ENCODE measurements around the gene MICU1.

The MICU1 gene

GRCh38 chr10:72630144-72630543 is 4.3 kb upstream of the MICU1 start:
- DNase-seq (ENCODE audit: low read depth in 2 of 3, low spot score in 1 of 3) = no peak

GRCh38 chr10:72626444-72626754 is 520 bp upstream of the MICU1 start:
- DNase-seq (ENCODE audit: low read depth in 2 of 3, low spot score in 1 of 3) = no peak

- DNase-seq (ENCODE audit: low read depth in 2 of 3, low spot score in 1 of 3) = no peak
Observed at GRCh38 chr10:72625276-72625607, 637 bp downstream of the MICU1 start.

- DNase-seq (ENCODE audit: low read depth in 2 of 3, low spot score in 1 of 3) = no peak
Observed at GRCh38 chr10:72622271-72622670, 3.6 kb downstream of the MICU1 start.

GRCh38 chr10:72616716-72617115 is 9.2 kb downstream of the MICU1 start:
- DNase-seq (ENCODE audit: low read depth in 2 of 3, low spot score in 1 of 3) = no peak

- no peak for DNase-seq (ENCODE audit: low read depth in 2 of 3, low spot score in 1 of 3)
Observed at GRCh38 chr10:72615970-72616369, 9.9 kb downstream of the MICU1 start.

- no peak for DNase-seq (ENCODE audit: low read depth in 2 of 3, low spot score in 1 of 3)
Observed at GRCh38 chr10:72612203-72612826, 13.6 kb downstream of the MICU1 start.

GRCh38 chr10:72611783-72612182 is 14.1 kb downstream of the MICU1 start:
- no peak for DNase-seq (ENCODE audit: low read depth in 2 of 3, low spot score in 1 of 3)

- no peak for DNase-seq (ENCODE audit: low read depth in 2 of 3, low spot score in 1 of 3)
Observed at GRCh38 chr10:72610466-72610865, 15.4 kb downstream of the MICU1 start.

GRCh38 chr10:72605122-72605521 is 20.8 kb downstream of the MICU1 start:
- DNase-seq (ENCODE audit: low read depth in 2 of 3, low spot score in 1 of 3) = no peak

GRCh38 chr10:72601144-72601543 is 24.7 kb downstream of the MICU1 start:
- DNase-seq (ENCODE audit: low read depth in 2 of 3, low spot score in 1 of 3) = no peak

- no peak for DNase-seq (ENCODE audit: low read depth in 2 of 3, low spot score in 1 of 3)
Observed at GRCh38 chr10:72598769-72599701, 26.8 kb downstream of the MICU1 start.

GRCh38 chr10:72597897-72598296 is 28.0 kb downstream of the MICU1 start:
- DNase-seq (ENCODE audit: low read depth in 2 of 3, low spot score in 1 of 3) = no peak

- no peak for DNase-seq (ENCODE audit: low read depth in 2 of 3, low spot score in 1 of 3)
Observed at GRCh38 chr10:72595436-72595835, 30.4 kb downstream of the MICU1 start.

- no peak for DNase-seq (ENCODE audit: low read depth in 2 of 3, low spot score in 1 of 3)
Observed at GRCh38 chr10:72593963-72594362, 31.9 kb downstream of the MICU1 start.

- no peak for DNase-seq (ENCODE audit: low read depth in 2 of 3, low spot score in 1 of 3)
Observed at GRCh38 chr10:72588266-72588665, 37.6 kb downstream of the MICU1 start.

GRCh38 chr10:72587568-72587967 is 38.3 kb downstream of the MICU1 start:
- DNase-seq (ENCODE audit: low read depth in 2 of 3, low spot score in 1 of 3) = no peak

- no peak for DNase-seq (ENCODE audit: low read depth in 2 of 3, low spot score in 1 of 3)
Observed at GRCh38 chr10:72574636-72575035, 51.2 kb downstream of the MICU1 start.

GRCh38 chr10:72573079-72573478 is 52.8 kb downstream of the MICU1 start:
- DNase-seq (ENCODE audit: low read depth in 2 of 3, low spot score in 1 of 3) = no peak

- DNase-seq (ENCODE audit: low read depth in 2 of 3, low spot score in 1 of 3) = no peak
Observed at GRCh38 chr10:72567889-72568640, 57.8 kb downstream of the MICU1 start.

- DNase-seq (ENCODE audit: low read depth in 2 of 3, low spot score in 1 of 3) = no peak
Observed at GRCh38 chr10:72567421-72567820, 58.5 kb downstream of the MICU1 start.

GRCh38 chr10:72564596-72564995 is 61.3 kb downstream of the MICU1 start:
- DNase-seq (ENCODE audit: low read depth in 2 of 3, low spot score in 1 of 3) = peak; percentile 12 to 28 (median 24)
